HG02943 (cell line): ENCODE measurements around the gene PELI1.

Experiments used
- ATAC-seq: cut with Tn5 transposase; IDR thresholded peaks from one replicate; pipeline ENCODE4 v1.9.1; 2021; ENCODE audit warnings: mild to moderate bottlenecking, low read depth, moderate library complexity; ENCODE audit not compliant: unreplicated experiment

The PELI1 gene

DNA sequence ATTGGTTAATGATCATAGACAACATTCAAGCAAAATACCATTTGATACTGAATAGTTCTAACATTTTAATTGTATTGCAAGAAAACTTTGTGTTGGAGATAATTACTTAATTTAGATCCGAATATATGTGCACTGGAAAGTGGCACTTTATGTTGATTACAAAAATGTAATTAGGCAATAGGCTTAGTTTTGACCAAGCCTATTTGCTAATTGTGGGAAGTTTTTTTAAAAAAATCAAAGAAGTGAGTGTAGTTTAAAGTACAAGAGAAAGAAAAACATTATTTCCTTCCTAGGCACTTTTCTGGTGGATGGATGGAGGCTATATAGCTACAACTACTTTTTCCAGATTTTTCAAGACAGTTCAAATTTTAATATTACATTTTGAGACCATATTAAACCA is 18.3 kb upstream of the PELI1 start:
- no peak for ATAC-seq

DNA sequence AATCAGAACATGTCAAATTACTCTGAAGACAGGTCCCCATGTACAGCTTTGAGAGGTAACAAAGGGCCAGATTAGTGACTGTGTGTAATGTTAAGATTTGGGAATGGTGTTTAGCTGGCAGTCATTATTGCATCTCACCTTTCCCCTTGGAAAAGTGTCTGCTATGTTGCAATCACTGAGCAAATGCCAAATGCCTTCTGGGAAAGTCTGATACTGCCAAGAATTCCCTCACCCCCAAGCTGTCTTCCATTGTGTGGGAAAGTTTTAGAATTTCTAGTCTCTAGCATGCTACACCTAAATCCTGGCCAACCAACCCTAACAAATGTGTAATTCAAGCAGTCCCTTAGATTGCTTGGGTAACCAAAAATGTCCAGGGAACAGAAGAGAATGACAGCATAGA is 13.6 kb upstream of the PELI1 start:
- no peak for ATAC-seq

GRCh38 chr2:64153811-64154210 is 9.6 kb upstream of the PELI1 start:
- ATAC-seq: no peak

DNA sequence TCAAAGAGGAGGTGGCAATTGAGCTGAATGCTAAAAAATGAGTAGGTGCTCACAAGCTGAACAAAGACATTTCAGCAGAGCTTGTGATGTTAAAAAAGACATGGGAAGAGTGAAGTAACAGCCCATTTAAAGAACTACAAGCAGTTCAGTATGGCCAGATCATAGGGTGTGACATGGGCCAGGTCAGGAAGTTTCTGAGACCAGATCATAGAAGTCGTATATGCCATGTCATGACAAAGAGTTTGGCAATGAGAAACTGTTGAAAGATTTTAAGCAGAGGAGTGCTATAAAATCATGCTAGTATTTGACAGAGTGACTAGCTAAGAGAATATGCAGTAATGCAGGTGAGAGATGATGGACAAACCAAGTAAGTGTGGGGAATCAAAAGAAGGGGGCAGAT is 7.3 kb upstream of the PELI1 start:
- ATAC-seq: no peak

- no peak for ATAC-seq
Observed at GRCh38 chr2:64145714-64146113, 1.5 kb upstream of the PELI1 start.

DNA sequence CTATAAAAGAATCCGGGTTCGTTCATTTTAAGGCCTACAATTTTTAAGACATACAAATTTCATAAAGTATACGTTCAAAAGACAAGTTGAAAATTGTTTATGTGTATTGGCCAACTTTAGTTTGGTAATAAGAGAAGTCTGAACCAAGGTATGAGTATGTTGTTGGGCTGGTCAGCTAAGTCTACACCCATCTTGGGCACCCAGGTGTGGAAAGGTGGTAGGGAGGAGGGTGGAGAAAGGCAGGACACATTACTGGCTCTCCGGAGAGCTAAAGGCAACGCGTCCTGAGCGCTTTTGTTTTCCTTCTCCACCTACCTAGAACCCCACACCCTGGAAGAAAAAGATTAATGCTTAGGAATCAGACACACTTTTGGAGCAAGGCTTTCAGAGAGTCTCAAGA is 899 bp upstream of the PELI1 start:
- ATAC-seq: no peak

GRCh38 chr2:64143169-64144056 is 807 bp downstream of the PELI1 start:
- ATAC-seq: peak; percentile 14

DNA sequence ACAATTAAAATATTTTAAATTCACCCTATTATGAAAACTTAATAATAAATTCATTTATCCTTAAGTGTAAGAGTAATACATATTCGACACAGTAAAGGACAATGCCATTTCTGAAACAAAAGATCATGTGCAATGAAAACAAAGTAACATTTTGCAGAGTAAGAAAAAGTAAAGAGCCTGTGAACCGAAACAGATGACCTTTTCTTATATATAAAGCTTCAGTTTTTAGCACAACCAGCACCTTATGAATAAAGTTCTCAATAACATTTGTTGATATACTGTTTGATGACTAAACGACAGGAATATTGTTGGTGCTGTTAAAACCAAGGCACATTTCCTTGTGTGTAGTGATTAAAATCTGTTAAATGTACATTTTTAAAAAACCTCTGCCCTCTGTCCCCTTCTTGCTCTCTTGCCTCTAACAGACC is 1.5 kb downstream of the PELI1 start:
- ATAC-seq: no peak

DNA sequence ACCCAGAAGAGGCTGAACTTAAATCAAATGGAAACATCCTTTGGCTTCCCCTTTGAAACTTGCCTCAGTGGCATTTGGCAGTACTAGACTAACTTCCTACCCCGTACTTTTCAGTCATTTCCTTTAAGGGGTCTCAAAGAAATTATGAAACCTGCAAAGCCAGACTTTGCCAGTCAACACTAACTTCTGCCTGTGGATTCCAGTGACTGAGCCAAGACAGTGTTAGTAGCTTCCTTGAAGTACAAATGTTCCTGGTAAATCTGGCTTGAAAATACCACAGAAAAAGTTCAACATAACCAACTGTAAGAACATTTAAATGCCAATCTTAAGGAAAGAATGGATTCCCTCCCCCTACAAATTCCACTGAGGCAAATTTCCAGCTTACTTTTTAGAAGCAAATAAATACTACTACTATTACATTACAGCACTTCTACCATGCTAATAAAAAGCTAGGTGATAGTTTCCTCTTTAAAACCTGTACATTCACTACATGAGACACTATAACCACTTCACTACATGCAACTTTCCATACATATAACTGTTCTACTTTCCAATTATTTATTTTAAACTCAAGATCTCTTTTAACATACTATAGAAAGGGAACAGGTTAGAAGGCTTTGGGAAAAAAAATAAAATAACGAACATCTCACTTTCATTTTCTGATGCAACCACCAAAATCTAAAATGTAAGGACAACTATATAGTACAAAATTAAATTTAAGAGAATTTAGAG is 2.4 kb downstream of the PELI1 start:
- no peak for ATAC-seq

DNA sequence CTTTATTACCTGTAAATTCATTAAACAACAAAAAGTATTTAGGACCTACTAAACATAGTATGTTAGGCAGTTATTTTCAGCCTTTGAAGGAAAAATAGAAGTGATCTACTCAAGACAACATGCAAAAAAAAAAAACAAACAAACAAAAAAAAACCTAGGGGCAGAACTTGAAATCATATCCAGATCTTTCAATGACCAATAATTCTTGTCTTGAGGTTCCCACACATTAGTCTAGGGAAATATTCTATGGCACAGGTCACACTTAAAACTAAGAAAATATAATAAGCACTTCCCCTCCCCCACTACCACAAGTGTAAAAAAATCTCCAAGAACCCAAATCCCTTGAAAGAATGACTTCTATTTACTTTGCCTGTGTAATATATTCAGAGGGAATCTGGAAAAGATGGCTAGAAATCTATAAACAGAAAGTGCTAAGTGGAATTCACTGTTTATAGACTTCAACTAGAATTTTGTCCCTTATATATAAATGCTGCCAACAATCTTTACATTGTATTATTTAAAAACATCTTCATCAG is 3.5 kb downstream of the PELI1 start:
- no peak for ATAC-seq

DNA sequence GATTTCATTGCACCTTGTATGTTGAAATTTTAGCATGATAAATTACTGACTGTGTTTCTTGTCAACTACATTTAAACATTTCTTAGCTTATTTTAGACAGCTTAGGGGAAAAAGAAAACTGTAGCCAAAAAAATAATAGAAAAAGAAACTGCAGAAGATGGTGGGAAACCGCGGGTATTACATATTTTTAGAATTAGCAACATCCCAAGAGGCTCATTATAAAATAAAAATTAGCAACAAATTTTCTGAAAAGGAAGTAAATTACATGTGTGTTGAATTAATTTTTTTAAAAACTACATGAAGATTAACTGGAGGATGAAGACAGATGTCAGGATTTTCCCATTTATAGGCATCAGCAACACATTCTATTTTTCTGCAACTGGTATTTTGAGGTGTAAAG is 4.3 kb downstream of the PELI1 start:
- ATAC-seq: no peak

- ATAC-seq: no peak
Observed at GRCh38 chr2:64137996-64138395, 6.2 kb downstream of the PELI1 start.

DNA sequence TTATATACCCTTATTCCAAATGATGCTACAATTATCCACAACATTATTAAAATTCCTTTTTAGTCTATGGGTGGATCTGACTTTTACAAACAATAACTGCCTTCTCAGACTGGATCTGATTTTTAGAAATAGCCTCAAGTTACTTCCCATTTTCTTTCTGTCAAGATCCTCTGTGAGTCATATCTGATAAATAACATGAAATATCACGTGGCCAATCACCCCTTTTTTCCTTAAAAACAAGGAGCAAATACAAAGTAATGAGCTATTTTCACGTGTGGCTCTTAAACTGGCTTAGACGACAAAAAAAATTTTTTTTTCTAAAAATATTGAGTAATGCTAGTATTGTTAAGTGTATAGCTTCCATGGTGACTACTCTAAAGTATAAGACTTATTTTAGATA is 6.7 kb downstream of the PELI1 start:
- no peak for ATAC-seq

GRCh38 chr2:64135421-64135820 is 8.8 kb downstream of the PELI1 start:
- ATAC-seq: no peak

DNA sequence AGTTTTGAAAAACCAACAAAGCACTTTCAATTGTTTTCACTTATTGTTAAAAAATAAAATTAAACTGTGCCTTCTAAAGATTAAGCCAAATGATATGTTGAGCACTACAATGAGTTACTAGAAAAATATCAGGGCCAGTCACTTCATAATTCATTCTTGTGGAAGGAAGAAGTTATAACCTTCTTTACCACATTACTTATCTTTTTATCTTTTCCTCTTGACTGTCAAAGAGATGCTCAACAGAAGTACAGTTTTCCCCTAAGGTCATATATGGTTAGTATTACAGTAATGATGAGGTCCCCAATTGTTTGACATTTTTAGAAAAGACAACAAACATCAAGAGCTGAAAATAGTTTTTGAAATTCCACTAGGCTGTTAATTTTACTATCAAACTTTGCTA is 9.4 kb downstream of the PELI1 start:
- no peak for ATAC-seq

DNA sequence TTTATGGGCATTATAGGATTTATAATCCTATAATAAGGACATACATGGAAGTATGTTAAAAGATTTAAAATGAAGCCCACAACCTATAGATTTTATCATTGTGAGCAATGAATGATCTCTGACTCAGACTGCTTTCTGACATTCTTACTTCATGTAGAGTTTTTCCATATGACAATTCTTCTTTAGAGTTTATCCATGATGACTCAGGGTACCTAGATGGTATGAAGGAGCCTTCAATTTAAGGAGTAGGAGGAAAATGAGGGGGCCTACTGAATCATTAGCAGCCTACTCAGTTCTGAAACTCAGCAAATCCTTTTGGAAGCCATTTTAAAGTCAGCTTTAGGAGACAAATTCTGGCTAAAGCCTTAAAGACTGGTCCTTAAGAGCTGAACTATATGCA is 10.4 kb downstream of the PELI1 start:
- no peak for ATAC-seq

DNA sequence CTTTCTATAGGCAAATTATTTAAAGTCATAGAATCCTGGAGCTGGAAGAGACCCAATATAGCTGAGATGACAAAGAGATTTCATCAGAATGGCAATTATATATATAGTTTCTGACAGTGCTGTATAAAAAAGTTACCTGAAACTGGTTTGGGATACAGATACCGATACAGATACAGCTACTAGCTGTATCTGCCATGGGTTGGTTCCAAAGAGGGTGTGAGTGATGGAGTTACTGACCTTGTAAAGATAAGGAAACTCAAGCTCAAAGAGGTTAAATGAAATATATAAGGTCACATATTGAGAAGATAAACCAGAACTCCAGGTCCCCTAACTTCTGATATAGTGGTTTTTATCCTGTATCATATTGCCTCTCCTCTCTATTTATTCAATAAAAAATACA is 10.9 kb downstream of the PELI1 start:
- ATAC-seq: no peak

- no peak for ATAC-seq
Observed at GRCh38 chr2:64130333-64130732, 13.9 kb downstream of the PELI1 start.

DNA sequence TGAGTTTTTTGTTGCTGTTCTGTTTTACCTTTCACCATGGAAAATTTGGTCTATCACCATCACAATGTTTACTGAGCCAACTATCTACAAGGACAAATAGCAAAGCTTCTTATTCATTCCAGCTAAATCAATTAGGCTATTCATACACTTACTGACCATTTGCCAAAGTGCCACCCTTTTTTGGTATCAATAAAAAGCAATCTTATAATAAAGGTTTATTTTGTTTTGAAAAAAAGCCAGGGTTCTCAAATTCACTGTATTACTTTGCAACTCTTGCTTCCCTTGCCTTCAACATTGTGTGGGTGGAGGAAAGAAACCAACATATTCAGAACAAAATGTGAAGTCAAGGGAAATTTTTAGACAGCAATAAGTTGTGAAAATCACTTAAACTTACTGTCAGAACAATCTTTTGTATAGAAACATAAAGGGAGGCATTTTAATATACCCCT is 15.3 kb downstream of the PELI1 start:
- no peak for ATAC-seq

DNA sequence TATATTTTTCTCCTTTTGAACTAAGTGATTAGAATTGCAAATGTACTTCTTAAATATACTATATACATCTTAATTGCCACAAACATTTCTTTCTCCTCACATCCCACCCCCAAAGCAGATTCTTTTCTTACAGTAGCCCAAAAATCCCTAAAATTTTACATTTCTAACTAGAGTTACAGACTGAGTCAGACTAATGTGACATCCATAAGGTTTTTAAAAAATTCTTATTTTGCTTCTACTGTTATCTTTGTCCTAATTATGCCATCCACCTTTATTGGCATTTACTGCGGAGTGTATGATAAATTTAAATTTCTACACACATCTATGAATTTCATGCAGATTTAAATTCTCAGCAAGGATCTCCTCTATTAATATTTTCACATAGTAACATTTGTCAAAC is 15.8 kb downstream of the PELI1 start:
- no peak for ATAC-seq

- ATAC-seq: no peak
Observed at GRCh38 chr2:64127119-64127518, 17.1 kb downstream of the PELI1 start.

DNA sequence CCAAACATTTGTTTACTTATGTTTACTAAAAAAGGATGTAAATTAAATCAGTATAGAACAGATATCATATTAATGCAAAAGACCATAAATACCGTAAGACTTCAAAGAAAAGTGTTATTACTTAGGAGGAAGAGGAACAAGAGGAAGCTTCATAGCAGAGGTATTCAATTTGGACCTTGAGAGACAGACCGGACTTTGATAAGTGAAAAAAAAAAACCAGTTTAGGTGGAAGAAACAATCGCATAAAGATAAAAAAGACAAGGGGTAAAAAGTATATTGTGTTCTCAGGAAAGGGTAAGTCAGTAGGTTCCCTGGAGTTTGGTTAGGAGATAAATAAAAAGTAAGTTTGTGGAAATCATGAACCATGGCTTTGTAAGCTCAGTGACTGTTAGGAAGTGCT is 17.6 kb downstream of the PELI1 start:
- ATAC-seq: no peak
